ENCODE measurements around the gene SUPT4H1. TPM values are rescaled to one million over a fixed set of nuclear protein-coding genes. Genes with fewer than 3 reads are reported as not detected.

Gene SUPT4H1
- total and polyA plus RNA-seq, 2 of the 4 experiments (the other 2 are of a cell fraction): 51.6 to 129 TPM

GRCh38 chr17:58330538-58330996, 21.4 kb downstream of the SUPT4H1 start:
- intact Hi-C loops (cut with micrococcal nuclease): no loop called here
- ATAC-seq (ENCODE audit: low read depth) (no peak), DNase-seq (no peak)
- H3K18ac ChIP-seq (ENCODE audit: low read depth, low read length): no peak overlapping the region
- BruUV-seq (replicated peaks): no TSS peak
- peak overlapping the region; percentile 26 for H2BK5ac ChIP-seq (ENCODE audit: low read depth, low read length, poor library complexity, severe bottlenecking)
- no peak overlapping the region for H3K14ac ChIP-seq (replicated peaks; ENCODE audit: low read depth, low read length)
- ChIA-PET CTCF (no interaction called here), POLR2A (ENCODE audit: unreplicated experiment) (no interaction called here)
- no peak for TF ChIP-seq RCOR1 (IDR thresholded peaks at IDR 0.05; ENCODE audit: insufficient replicate concordance, low read length)
- no peak for TF ChIP-seq BHLHE40 (IDR thresholded peaks at IDR 0.05; ENCODE audit: low read depth, low read length)
- TF ChIP-seq, protein P1, sequence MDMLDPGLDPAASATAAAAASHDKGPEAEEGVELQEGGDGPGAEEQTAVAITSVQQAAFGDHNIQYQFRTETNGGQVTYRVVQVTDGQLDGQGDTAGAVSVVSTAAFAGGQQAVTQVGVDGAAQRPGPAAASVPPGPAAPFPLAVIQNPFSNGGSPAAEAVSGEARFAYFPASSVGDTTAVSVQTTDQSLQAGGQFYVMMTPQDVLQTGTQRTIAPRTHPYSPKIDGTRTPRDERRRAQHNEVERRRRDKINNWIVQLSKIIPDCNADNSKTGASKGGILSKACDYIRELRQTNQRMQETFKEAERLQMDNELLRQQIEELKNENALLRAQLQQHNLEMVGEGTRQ (IDR thresholded peaks at IDR 0.05; ENCODE audit: low read depth, low read length): no peak
- no peak for TF ChIP-seq MAZ (IDR thresholded peaks at IDR 0.05; ENCODE audit: borderline replicate concordance, low read depth, low read length)
- no peak for TF ChIP-seq POLR2A (IDR thresholded peaks at IDR 0.05; ENCODE audit: low read depth, low read length)
- TF ChIP-seq SMC3 (IDR thresholded peaks at IDR 0.05; ENCODE audit: low read depth, low read length): no peak
- TF ChIP-seq CEBPB (IDR thresholded peaks at IDR 0.05; ENCODE audit: low read depth, low read length): no peak
- TF ChIP-seq, protein P2, sequence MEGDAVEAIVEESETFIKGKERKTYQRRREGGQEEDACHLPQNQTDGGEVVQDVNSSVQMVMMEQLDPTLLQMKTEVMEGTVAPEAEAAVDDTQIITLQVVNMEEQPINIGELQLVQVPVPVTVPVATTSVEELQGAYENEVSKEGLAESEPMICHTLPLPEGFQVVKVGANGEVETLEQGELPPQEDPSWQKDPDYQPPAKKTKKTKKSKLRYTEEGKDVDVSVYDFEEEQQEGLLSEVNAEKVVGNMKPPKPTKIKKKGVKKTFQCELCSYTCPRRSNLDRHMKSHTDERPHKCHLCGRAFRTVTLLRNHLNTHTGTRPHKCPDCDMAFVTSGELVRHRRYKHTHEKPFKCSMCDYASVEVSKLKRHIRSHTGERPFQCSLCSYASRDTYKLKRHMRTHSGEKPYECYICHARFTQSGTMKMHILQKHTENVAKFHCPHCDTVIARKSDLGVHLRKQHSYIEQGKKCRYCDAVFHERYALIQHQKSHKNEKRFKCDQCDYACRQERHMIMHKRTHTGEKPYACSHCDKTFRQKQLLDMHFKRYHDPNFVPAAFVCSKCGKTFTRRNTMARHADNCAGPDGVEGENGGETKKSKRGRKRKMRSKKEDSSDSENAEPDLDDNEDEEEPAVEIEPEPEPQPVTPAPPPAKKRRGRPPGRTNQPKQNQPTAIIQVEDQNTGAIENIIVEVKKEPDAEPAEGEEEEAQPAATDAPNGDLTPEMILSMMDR (conservative IDR thresholded peaks at IDR 0.05; ENCODE audit: low read depth, low read length): no peak
- TF ChIP-seq RAD21 (IDR thresholded peaks at IDR 0.05; ENCODE audit: low read length): no peak
- no peak for TF ChIP-seq RFX5 (IDR thresholded peaks at IDR 0.05; ENCODE audit: low read depth, low read length)
- no peak for TF ChIP-seq MAFK (IDR thresholded peaks at IDR 0.05; ENCODE audit: low read depth, low read length)
- TF ChIP-seq, protein P3, sequence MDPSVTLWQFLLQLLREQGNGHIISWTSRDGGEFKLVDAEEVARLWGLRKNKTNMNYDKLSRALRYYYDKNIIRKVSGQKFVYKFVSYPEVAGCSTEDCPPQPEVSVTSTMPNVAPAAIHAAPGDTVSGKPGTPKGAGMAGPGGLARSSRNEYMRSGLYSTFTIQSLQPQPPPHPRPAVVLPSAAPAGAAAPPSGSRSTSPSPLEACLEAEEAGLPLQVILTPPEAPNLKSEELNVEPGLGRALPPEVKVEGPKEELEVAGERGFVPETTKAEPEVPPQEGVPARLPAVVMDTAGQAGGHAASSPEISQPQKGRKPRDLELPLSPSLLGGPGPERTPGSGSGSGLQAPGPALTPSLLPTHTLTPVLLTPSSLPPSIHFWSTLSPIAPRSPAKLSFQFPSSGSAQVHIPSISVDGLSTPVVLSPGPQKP (IDR thresholded peaks at IDR 0.05; ENCODE audit: borderline replicate concordance, low read depth, low read length): no peak
- H2BK20ac ChIP-seq (ENCODE audit: low read depth, low read length): no peak overlapping the region
- H3K56ac ChIP-seq (ENCODE audit: extremely low read depth, insufficient read depth, low read length): no peak overlapping the region
- no peak overlapping the region for H2AK5ac ChIP-seq (ENCODE audit: low read depth, low read length)
- no peak overlapping the region for H3K9ac ChIP-seq (ENCODE audit: low read depth, low read length)
- H4K8ac ChIP-seq (ENCODE audit: low read depth in 2 of 2, low read length in 2 of 2): peak overlapping the region in 1 of 2 experiments; percentile 57; a peak in 1 of 4 replicates
- no peak overlapping the region for H3K27ac ChIP-seq (ENCODE audit: insufficient read depth, low read length)
- H3K4me2 ChIP-seq (ENCODE audit: low read depth, low read length): no peak overlapping the region
- H3K27me3 ChIP-seq (ENCODE audit: control insufficient read depth, insufficient read depth, low read length): no peaks in the 10 kb centered on the region
- H2BK120ac ChIP-seq (ENCODE audit: low read depth, low read length): no peak overlapping the region
- peak overlapping the region; percentile 58 for H2AFZ ChIP-seq (replicated peaks; ENCODE audit: low read length, poor library complexity)
- H2AK9ac ChIP-seq (replicated peaks; ENCODE audit: low read depth, low read length, poor library complexity): no peak overlapping the region
- dilution Hi-C loops (cut with HindIII; ENCODE audit: low sequenced_read_pairs, unreplicated experiment): no loop called here
- H2BK15ac ChIP-seq (ENCODE audit: low read depth, low read length): no peak overlapping the region
- H3K79me1 ChIP-seq (ENCODE audit: low read depth in 1 of 2, low read length in 2 of 2): no peaks in the 10 kb centered on the region
- no peak overlapping the region for H3K4me3 ChIP-seq (ENCODE audit: insufficient read depth, low read depth, low read length)
- peak overlapping the region; percentile 35; the same call in 1 of the 2 replicates for H3K4ac ChIP-seq (ENCODE audit: low read depth, low read length)
- no peak overlapping the region; the same call in 1 of the 2 replicates for H4K91ac ChIP-seq (ENCODE audit: insufficient read depth, low read depth, low read length)
- H3K9me3 ChIP-seq (ENCODE audit: control insufficient read depth, insufficient read depth, low read length): no peaks in the 10 kb centered on the region
- 92% methylated on average over 7 of the region's 10 CpGs; no CpG with 5 or more reads in 1 of the 2 experiments for WGBS, 2 experiments (ENCODE audit: extremely low coverage in 2 of 2, insufficient read length in 1 of 2)
- in situ Hi-C loops (cut with MboI; ENCODE audit: low sequenced_read_pairs): loop anchor here (25.0 kb wide), 1 partner anchor 468 kb away; the partner anchor contains the start of gene MRPS23
- H4K5ac ChIP-seq (ENCODE audit: low read depth, low read length): no peak overlapping the region
- H3K4me1 ChIP-seq (ENCODE audit: control insufficient read depth, insufficient read depth, low read length): peaks cover 3% of the 10 kb centered on the region; the same call in 1 of the 2 replicates
- H3K23ac ChIP-seq (ENCODE audit: low read depth, low read length): no peak overlapping the region
- H3K9me1 ChIP-seq (ENCODE audit: insufficient read depth, low read length): peaks cover 7% of the 10 kb centered on the region; the same call in 1 of the 2 replicates
- H4K20me1 ChIP-seq (ENCODE audit: insufficient read depth, low read length): no peaks in the 10 kb centered on the region
- H3K36me3 ChIP-seq (ENCODE audit: control insufficient read depth, insufficient read depth, low read length): no peaks in the 10 kb centered on the region

Measured in IMR-90 (cell line).